Kidney (tissue), 14 donors: ENCODE results near the gene KSR1. TPM values are rescaled to one million over a fixed set of nuclear protein-coding genes. Genes with fewer than 3 reads are reported as not detected.
A peak's percentile ranks its signal among the peaks of the same experiment; 100 is the strongest.

Source experiments
- DNase-seq, 5 donors: peaks; one replicate each; pipeline ENCODE4 v3.0.0-alpha.2; 2013 to 2020
- FAIRE-seq: peaks from 2 replicates; lab custom pipeline; 2012; peaks lifted over from hg19 to GRCh38; lab: Jason Lieb, UNC
- H3K27ac ChIP-seq, 2 donors: one replicate each; pipeline ENCODE4 v1.7.0; 2013; ENCODE audit warnings: low read depth in 2 of 2, low read length in 2 of 2, inconsistent platforms in 1 of 2
- H3K27me3 ChIP-seq: one replicate; pipeline ENCODE4 v1.7.1; 2013; ENCODE audit warnings: low read length, inconsistent platforms; ENCODE audit not compliant: control insufficient read depth, insufficient read depth
- H3K36me3 ChIP-seq, 3 donors: one replicate each; pipeline versions ENCODE4 v1.7.0 to v1.7.1; 2013; ENCODE audit warnings: low read length in 3 of 3, control low read depth in 1 of 3, inconsistent platforms in 1 of 3; ENCODE audit not compliant: insufficient read depth in 3 of 3, control insufficient read depth in 2 of 3
- H3K4me1 ChIP-seq, 3 donors: one replicate each; pipeline versions ENCODE4 v1.7.0 to v1.7.1; 2013; ENCODE audit warnings: low read length in 3 of 3, inconsistent platforms in 1 of 3, low read depth in 1 of 3; ENCODE audit not compliant: control insufficient read depth in 2 of 3, insufficient read depth in 2 of 3
- H3K4me3 ChIP-seq, 3 donors: one replicate each; pipeline versions ENCODE4 v1.7.0 to v1.8.1; 2013; ENCODE audit warnings: low read length in 3 of 3, control low read depth in 1 of 3, inconsistent platforms in 1 of 3
- H3K9ac ChIP-seq, 3 donors: one replicate each; pipeline versions ENCODE4 v1.7.0 to v1.7.1; 2013; ENCODE audit warnings: low read length in 3 of 3, control low read depth in 1 of 3, inconsistent platforms in 1 of 3
- H3K9me3 ChIP-seq, 3 donors: one replicate each; pipeline versions ENCODE4 v1.7.0 to v1.7.1; 2013; ENCODE audit warnings: low read length in 3 of 3, control low read depth in 1 of 3, inconsistent platforms in 1 of 3; ENCODE audit not compliant: control insufficient read depth in 2 of 3, insufficient read depth in 1 of 3
- CTCF ChIP-seq: IDR thresholded peaks from 3 replicates; pipeline ENCODE4 v1.5.1; 2012; ENCODE audit warnings: mild to moderate bottlenecking, moderate library complexity, borderline replicate concordance; ENCODE audit not compliant: insufficient read depth; ENCODE audit errors: extremely low read depth
- intact Hi-C: fragments of 100-400 bp; cut with DNase I; formaldehyde crosslinking; loops from one replicate; pipeline ENCODE4 v1.11.1; 2022
- polyA plus RNA-seq: library from polyadenylated mRNA; stranded (reverse); fragments of 350-450 nt; fragmentation: Illumina TruSeq; extraction: RNeasy Lipid Tissue Mini Kit (QIAGEN cat#74804); gene quantifications from one replicate; pipeline ENCODE4 v1.2.3, GENCODE V29; 2014; ENCODE audit warnings: low read depth, low replicate concordance; ENCODE audit not compliant: insufficient read depth
- total RNA-seq: library from RNA; stranded (reverse); fragmentation: NEBNext Ultra II Directional; extraction: Animal tissue kit (Norgen Biotek cat#: 25700); gene quantifications from one replicate; pipeline ENCODE4 v1.2.1, GENCODE V29; 2021
- donor health status: control.
- donor health status: control.
- donor health status: control.
- donor health status: control.
- donor health status: control.
- donor health status: DM: yes; HTN: yes; CAD: no.
- donor health status: Normal renal cell carcinoma (clear cell type).

KSR1 gene
- total and polyA plus RNA-seq, 2 donors from 2014 or later, result 11.7 to 97.3 TPM

GRCh38 chr17:27555339-27555738 lies 99.1 kb downstream of the KSR1 start:
- Histone ChIP-seq H3K4me3 (no peak overlapping the region), H3K4me1 (peaks cover under 1 to 42% (median 31%) of the 10 kb centered on the region in 3 donors), H3K27me3 (no peaks in the 10 kb centered on the region), H3K9ac (no peak overlapping the region), H3K9me3 (no peaks in the 10 kb centered on the region), H3K36me3 (no peaks in the 10 kb centered on the region), H3K27ac (no peak overlapping the region)
- DNase-seq (no peak), FAIRE-seq (no peak)
- intact Hi-C loops, result no loop called here
- TF ChIP-seq CTCF, result no peak

- H3K4me1 ChIP-seq, result peaks cover 2 to 39% (median 29%) of the 10 kb centered on the region in 3 donors
- FAIRE-seq, result no peak
Measured at GRCh38 chr17:27558341-27558740, 102.1 kb downstream of the KSR1 start.

GRCh38 chr17:27558842-27559505 lies 102.7 kb downstream of the KSR1 start:
- Histone ChIP-seq H3K36me3 (no peaks in the 10 kb centered on the region), H3K27ac (peak overlapping the region; percentile 77 to 78), H3K4me1 (peaks cover 2 to 33% (median 23%) of the 10 kb centered on the region in 3 donors), H3K9me3 (no peaks in the 10 kb centered on the region), H3K27me3 (no peaks in the 10 kb centered on the region), H3K9ac (peak overlapping the region in 1 of 3 donors; percentile 14), H3K4me3 (peak overlapping the region in 1 of 3 donors; percentile 48)
- DNase-seq (peak in 1 of 5 donors; percentile 21), FAIRE-seq (no peak)
- TF ChIP-seq CTCF, result no peak
- intact Hi-C loops, result no loop called here

More at GRCh38 chr17:27558341-27558740, 102.1 kb downstream of the KSR1 start:
- no peak for DNase-seq
- Histone ChIP-seq H3K36me3 (no peaks in the 10 kb centered on the region), H3K27me3 (no peaks in the 10 kb centered on the region), H3K4me3 (no peak overlapping the region), H3K9ac (no peak overlapping the region), H3K9me3 (no peaks in the 10 kb centered on the region), H3K27ac (no peak overlapping the region)
- intact Hi-C loops, result no loop called here
- TF ChIP-seq CTCF, result no peak
